Effector memory CD4-positive, alpha-beta T cell (primary cell): Measurements from ENCODE around the gene SHB.

ENCODE experiments used
- DNase-seq, 3 donors: peaks; one replicate each; pipeline ENCODE4 v3.0.0-alpha.2; 2020
- H3K27ac ChIP-seq: 2 replicates; pipeline ENCODE4 v1.7.0; 2013; ENCODE audit warnings: mild to moderate bottlenecking, low read length, moderate library complexity; ENCODE audit not compliant: insufficient read depth, poor library complexity, severe bottlenecking
- H3K27me3 ChIP-seq: replicated peaks from 2 replicates; pipeline ENCODE4 v1.7.0; 2013; ENCODE audit warnings: mild to moderate bottlenecking, low read length; ENCODE audit not compliant: insufficient read depth, control insufficient read depth, poor library complexity, severe bottlenecking
- H3K36me3 ChIP-seq: 2 replicates; pipeline ENCODE4 v1.7.0; 2013; ENCODE audit warnings: mild to moderate bottlenecking, low read length, moderate library complexity; ENCODE audit not compliant: control insufficient read depth, insufficient read depth
- H3K4me1 ChIP-seq: 2 replicates; pipeline ENCODE4 v1.7.0; 2013; ENCODE audit warnings: low read length, mild to moderate bottlenecking; ENCODE audit not compliant: control insufficient read depth, insufficient read depth, poor library complexity, severe bottlenecking
- H3K4me3 ChIP-seq: 2 replicates; pipeline ENCODE4 v1.7.0; 2013; ENCODE audit warnings: low read length, low read depth, mild to moderate bottlenecking; ENCODE audit not compliant: insufficient read depth, poor library complexity, severe bottlenecking
- H3K9me3 ChIP-seq: 2 replicates; pipeline ENCODE4 v1.7.0; 2013; ENCODE audit warnings: mild to moderate bottlenecking, low read length, moderate library complexity; ENCODE audit not compliant: control insufficient read depth

SHB gene

GRCh38 chr9:38007016-38007415 lies 62.0 kb downstream of the SHB start:
- no peak for DNase-seq
- H3K4me1 ChIP-seq: no peaks in the 10 kb centered on the region

GRCh38 chr9:38006163-38006562 lies 62.9 kb downstream of the SHB start:
- Histone ChIP-seq H3K36me3 (no peaks in the 10 kb centered on the region), H3K27me3 (no peaks in the 10 kb centered on the region), H3K9me3 (no peaks in the 10 kb centered on the region), H3K4me3 (no peak overlapping the region), H3K4me1 (no peaks in the 10 kb centered on the region), H3K27ac (no peak overlapping the region)
- DNase-seq: no peak

More at GRCh38 chr9:38007016-38007415, 62.0 kb downstream of the SHB start:
- Histone ChIP-seq H3K9me3 (no peaks in the 10 kb centered on the region), H3K4me3 (no peak overlapping the region), H3K36me3 (no peaks in the 10 kb centered on the region), H3K27ac (no peak overlapping the region), H3K27me3 (no peaks in the 10 kb centered on the region)

GRCh38 chr9:38004809-38005560 lies 64.0 kb downstream of the SHB start:
- Histone ChIP-seq H3K4me1 (no peaks in the 10 kb centered on the region), H3K27me3 (no peaks in the 10 kb centered on the region), H3K36me3 (no peaks in the 10 kb centered on the region), H3K9me3 (no peaks in the 10 kb centered on the region), H3K4me3 (no peak overlapping the region), H3K27ac (no peak overlapping the region)
- DNase-seq: no peak

DNA sequence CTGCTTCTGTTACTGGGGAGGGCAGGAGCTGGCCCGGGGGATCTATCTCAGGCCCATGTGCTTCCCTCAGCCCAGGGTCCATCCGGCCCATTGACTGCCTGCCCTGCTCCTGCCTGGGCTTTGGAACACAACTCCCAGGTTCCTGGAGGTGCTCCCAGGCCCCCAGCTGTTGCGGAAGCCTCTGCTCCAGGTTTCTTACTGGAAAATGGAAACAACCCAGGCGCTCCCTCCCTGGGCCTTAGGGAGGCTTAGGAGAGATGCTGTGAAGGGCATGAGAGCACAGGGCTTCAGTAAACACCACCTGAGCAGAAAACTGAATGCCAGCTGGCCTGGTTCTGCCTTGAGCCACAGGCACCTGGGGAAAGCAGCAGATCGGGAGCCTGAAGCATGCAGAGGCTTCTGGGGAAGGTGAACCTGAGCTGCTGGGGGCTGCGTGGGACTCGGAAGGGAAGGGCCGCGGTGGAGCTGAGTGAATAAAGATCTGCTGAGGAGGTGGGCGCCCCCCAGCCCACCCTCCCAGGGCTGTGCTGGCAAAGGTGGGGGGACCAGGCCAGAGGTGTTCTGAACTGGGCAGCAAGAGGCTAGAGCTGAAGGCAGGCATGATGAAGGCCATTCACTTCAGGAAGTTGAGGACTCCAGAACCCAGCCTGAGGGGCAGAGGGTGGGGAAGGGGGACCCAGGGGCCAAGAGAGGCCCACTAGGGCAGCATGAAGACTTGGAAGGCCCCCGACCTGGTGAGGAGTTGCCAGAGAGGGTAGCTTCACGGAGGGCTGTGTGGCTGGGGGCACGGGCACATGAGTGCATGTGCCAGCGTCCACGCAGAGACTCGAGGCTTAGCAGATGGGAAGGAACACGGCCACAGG lies 64.8 kb downstream of the SHB start:
- DNase-seq: no peak
- H3K4me3 ChIP-seq: no peak overlapping the region
- no peak overlapping the region for H3K27ac ChIP-seq
- H3K4me1 ChIP-seq: no peaks in the 10 kb centered on the region
- H3K9me3 ChIP-seq: no peaks in the 10 kb centered on the region
- no peaks in the 10 kb centered on the region for H3K27me3 ChIP-seq
- H3K36me3 ChIP-seq: no peaks in the 10 kb centered on the region

- Histone ChIP-seq H3K36me3 (no peaks in the 10 kb centered on the region), H3K4me3 (no peak overlapping the region), H3K27ac (no peak overlapping the region), H3K4me1 (no peaks in the 10 kb centered on the region), H3K27me3 (no peaks in the 10 kb centered on the region), H3K9me3 (no peaks in the 10 kb centered on the region)
- no peak for DNase-seq
Measured at GRCh38 chr9:38003230-38003629, 65.8 kb downstream of the SHB start.

- Histone ChIP-seq H3K4me3 (no peak overlapping the region), H3K4me1 (no peaks in the 10 kb centered on the region), H3K9me3 (no peaks in the 10 kb centered on the region), H3K27me3 (no peaks in the 10 kb centered on the region), H3K36me3 (no peaks in the 10 kb centered on the region), H3K27ac (no peak overlapping the region)
- no peak for DNase-seq
Measured at GRCh38 chr9:38001430-38001829, 67.6 kb downstream of the SHB start.

DNA sequence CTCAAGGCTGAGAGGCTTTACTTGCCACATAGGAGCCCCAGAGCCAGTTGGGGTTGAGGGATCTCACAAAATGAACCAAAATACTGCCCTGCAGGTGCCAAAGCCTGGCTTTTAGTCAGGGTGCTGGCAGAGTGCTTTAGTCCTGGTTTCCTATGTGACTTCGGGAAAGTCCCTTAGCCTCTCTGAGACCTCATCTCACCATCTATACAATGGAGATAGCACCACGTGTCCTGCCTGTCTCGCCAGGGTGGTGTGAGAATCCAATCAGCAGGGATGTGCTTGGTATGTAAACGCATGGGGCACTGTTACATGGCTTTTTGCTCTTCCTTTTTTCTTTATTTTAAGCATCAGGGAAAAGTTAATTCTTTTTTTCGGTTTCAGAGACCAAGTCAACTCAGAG lies 68.3 kb downstream of the SHB start:
- no peaks in the 10 kb centered on the region for H3K36me3 ChIP-seq
- no peak for DNase-seq
- H3K4me1 ChIP-seq: no peaks in the 10 kb centered on the region
- H3K4me3 ChIP-seq: no peak overlapping the region
- H3K27me3 ChIP-seq: no peaks in the 10 kb centered on the region
- no peaks in the 10 kb centered on the region for H3K9me3 ChIP-seq
- no peak overlapping the region for H3K27ac ChIP-seq

DNA sequence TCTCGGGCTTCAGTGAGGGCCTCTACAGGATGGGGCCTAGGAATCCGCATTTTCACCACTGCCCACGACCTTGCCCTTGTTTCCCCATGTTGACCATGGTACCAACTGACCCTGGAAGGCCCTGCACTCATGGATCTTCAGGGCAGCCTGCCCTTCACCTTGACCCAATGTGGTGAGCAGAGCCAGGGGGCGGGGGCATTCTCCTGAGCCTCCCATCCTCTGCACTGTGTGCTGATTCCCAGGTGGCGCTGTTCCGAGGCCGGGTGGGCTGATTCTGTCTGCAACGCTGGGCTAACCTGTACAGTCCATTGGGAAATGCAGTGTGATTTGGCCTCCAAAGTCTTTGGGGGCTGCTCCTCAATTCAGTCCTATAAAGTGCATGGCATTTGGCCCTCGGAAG lies 68.7 kb downstream of the SHB start:
- Histone ChIP-seq H3K4me3 (no peak overlapping the region), H3K4me1 (no peaks in the 10 kb centered on the region), H3K27me3 (no peaks in the 10 kb centered on the region), H3K27ac (no peak overlapping the region), H3K36me3 (no peaks in the 10 kb centered on the region), H3K9me3 (no peaks in the 10 kb centered on the region)
- DNase-seq: no peak

GRCh38 chr9:37999588-38000189 lies 69.3 kb downstream of the SHB start:
- Histone ChIP-seq H3K27ac (no peak overlapping the region), H3K4me1 (no peaks in the 10 kb centered on the region), H3K36me3 (no peaks in the 10 kb centered on the region), H3K27me3 (no peaks in the 10 kb centered on the region), H3K9me3 (no peaks in the 10 kb centered on the region), H3K4me3 (no peak overlapping the region)
- DNase-seq: no peak
